Gastroesophageal sphincter (tissue), 3 donors: ENCODE results near the gene RAB11FIP2.

ENCODE experiments used
- EP300 ChIP-seq: sonication (generic); formaldehyde crosslinking; IDR thresholded peaks from one replicate; pipeline ENCODE4 v1.6.1; 2017; ENCODE audit warnings: antibody characterized with exemption, mild to moderate bottlenecking
- POLR2A ChIP-seq, 2 donors: fragments of 450-650 bp; IDR thresholded peaks; one replicate each; pipeline ENCODE4 v1.6.1; 2017; ENCODE audit warnings: antibody characterized with exemption in 2 of 2, mild to moderate bottlenecking in 2 of 2, moderate library complexity in 1 of 2
- TF ChIP-seq, protein P1 (sequence below), 4 experiments: fragments of 200-600 bp in 2 of 4; fragments of 450-650 bp in 2 of 4; sonication (generic) in 1 of 4; IDR thresholded peaks; one replicate each; pipeline ENCODE4 v1.5.1; 2017 to 2019; ENCODE audit warnings: antibody characterized with exemption in 4 of 4, mild to moderate bottlenecking in 2 of 4, moderate library complexity in 2 of 4

DNA sequence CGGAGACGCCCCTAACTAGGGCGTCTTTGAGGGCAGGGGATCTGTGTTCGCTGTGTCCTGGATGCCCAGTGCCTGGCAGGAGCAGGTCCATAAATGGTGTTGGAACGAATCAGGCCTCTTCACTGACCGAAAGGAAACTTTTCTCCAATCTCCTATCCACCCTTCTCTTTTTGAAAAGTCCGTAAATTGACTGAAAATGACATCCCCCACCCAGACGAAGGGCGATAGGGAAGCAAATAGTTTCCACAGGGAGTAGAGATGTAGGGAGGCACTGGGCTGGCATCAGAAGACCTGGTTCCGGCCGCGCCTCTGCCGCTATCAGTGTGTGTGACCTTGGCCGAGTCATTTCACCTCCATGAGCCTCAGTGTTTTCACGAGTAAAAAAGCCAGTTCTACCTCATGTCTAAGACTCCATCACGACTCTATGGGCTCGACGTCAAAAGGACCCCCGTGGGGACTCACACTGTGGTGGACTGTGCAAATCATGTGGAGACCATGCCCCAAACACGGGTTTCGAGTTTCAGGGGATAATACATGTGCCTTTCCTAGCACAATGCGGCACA, 497 bp upstream of the RAB11FIP2 start:
- TF ChIP-seq, protein P1, sequence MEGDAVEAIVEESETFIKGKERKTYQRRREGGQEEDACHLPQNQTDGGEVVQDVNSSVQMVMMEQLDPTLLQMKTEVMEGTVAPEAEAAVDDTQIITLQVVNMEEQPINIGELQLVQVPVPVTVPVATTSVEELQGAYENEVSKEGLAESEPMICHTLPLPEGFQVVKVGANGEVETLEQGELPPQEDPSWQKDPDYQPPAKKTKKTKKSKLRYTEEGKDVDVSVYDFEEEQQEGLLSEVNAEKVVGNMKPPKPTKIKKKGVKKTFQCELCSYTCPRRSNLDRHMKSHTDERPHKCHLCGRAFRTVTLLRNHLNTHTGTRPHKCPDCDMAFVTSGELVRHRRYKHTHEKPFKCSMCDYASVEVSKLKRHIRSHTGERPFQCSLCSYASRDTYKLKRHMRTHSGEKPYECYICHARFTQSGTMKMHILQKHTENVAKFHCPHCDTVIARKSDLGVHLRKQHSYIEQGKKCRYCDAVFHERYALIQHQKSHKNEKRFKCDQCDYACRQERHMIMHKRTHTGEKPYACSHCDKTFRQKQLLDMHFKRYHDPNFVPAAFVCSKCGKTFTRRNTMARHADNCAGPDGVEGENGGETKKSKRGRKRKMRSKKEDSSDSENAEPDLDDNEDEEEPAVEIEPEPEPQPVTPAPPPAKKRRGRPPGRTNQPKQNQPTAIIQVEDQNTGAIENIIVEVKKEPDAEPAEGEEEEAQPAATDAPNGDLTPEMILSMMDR (IDR thresholded peaks at IDR 0.05): no peak
- TF ChIP-seq EP300: no peak
- TF ChIP-seq POLR2A (IDR thresholded peaks at IDR 0.05): no peak
